Thoracic aorta (tissue), 2 donors: ENCODE measurements around the gene RIC8A. TPM values are rescaled to one million over a fixed set of nuclear protein-coding genes. Genes with fewer than 3 reads are reported as not detected.

ENCODE experiments used
- ATAC-seq: fragments of 150-250 bp; one replicate; pipeline ENCODE4 v1.8.0; 2017; ENCODE audit warnings: low read depth; ENCODE audit not compliant: insufficient number of reproducible peaks, low FRiP score
- DNase-seq: peaks from one replicate; pipeline ENCODE4 v3.0.0-alpha.2; 2020; ENCODE audit warnings: low spot score
- H3K27ac ChIP-seq, 2 donors: fragments of 200-600 bp; sonication (generic); 1 replicate in 1 of 2; 2 replicates in 1 of 2; pipeline ENCODE4 v1.5.1; 2016; ENCODE audit warnings: mild to moderate bottlenecking in 2 of 2, moderate library complexity in 2 of 2
- H3K27me3 ChIP-seq: fragments of 200-600 bp; sonication (generic); replicated peaks from 2 replicates; pipeline ENCODE4 v1.6.0; 2016; ENCODE audit warnings: mild to moderate bottlenecking; ENCODE audit not compliant: insufficient read depth
- H3K36me3 ChIP-seq: fragments of 200-600 bp; sonication (generic); one replicate; pipeline ENCODE4 v1.5.1; 2016
- H3K4me1 ChIP-seq, 2 donors: fragments of 200-600 bp; sonication (generic); 1 replicate in 1 of 2; 2 replicates in 1 of 2; pipeline versions ENCODE4 v1.5.1 to v1.6.0; 2016; ENCODE audit warnings: low read depth in 2 of 2, mild to moderate bottlenecking in 1 of 2; ENCODE audit not compliant: control insufficient read depth in 1 of 2
- H3K4me3 ChIP-seq: fragments of 200-600 bp; sonication (generic); 2 replicates; pipeline ENCODE4 v1.5.1; 2016; ENCODE audit warnings: mild to moderate bottlenecking
- H3K9me3 ChIP-seq: fragments of 200-600 bp; sonication (generic); 2 replicates; pipeline ENCODE4 v1.5.1; 2016
- total RNA-seq, 2 donors: library from RNA; depleted of rRNA; stranded (reverse); fragments of >200 nt; gene quantifications; one replicate each; pipeline versions ENCODE4 v1.1.0 to v1.2.3, GENCODE V29; 2016
- TF ChIP-seq, protein P1 (sequence below): fragments of 200-600 bp; sonication (generic); IDR thresholded peaks from one replicate; pipeline ENCODE4 v1.5.1; 2019; ENCODE audit warnings: antibody characterized with exemption

The RIC8A gene
- total RNA-seq, 2 donors from 2014 or later = 79.4 to 102 TPM

GRCh38 chr11:255816-256215, 48.3 kb downstream of the RIC8A start:
- ATAC-seq = no peak
- TF ChIP-seq, protein P1, sequence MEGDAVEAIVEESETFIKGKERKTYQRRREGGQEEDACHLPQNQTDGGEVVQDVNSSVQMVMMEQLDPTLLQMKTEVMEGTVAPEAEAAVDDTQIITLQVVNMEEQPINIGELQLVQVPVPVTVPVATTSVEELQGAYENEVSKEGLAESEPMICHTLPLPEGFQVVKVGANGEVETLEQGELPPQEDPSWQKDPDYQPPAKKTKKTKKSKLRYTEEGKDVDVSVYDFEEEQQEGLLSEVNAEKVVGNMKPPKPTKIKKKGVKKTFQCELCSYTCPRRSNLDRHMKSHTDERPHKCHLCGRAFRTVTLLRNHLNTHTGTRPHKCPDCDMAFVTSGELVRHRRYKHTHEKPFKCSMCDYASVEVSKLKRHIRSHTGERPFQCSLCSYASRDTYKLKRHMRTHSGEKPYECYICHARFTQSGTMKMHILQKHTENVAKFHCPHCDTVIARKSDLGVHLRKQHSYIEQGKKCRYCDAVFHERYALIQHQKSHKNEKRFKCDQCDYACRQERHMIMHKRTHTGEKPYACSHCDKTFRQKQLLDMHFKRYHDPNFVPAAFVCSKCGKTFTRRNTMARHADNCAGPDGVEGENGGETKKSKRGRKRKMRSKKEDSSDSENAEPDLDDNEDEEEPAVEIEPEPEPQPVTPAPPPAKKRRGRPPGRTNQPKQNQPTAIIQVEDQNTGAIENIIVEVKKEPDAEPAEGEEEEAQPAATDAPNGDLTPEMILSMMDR = no peak

GRCh38 chr11:256952-257737, 49.6 kb downstream of the RIC8A start:
- DNase-seq (no peak), ATAC-seq (no peak)
- TF ChIP-seq, protein P1 = no peak
- Histone ChIP-seq H3K9me3 (no peaks in the 10 kb centered on the region), H3K36me3 (peaks cover 13% of the 10 kb centered on the region), H3K4me3 (no peak overlapping the region), H3K27ac (no peak overlapping the region), H3K27me3 (no peaks in the 10 kb centered on the region), H3K4me1 (no peaks in the 10 kb centered on the region)

More at GRCh38 chr11:255816-256215, 48.3 kb downstream of the RIC8A start:
- H3K9me3 ChIP-seq = no peaks in the 10 kb centered on the region
- no peak for DNase-seq
- no peaks in the 10 kb centered on the region for H3K27me3 ChIP-seq
- H3K4me1 ChIP-seq = no peaks in the 10 kb centered on the region
- H3K27ac ChIP-seq = no peak overlapping the region
- H3K4me3 ChIP-seq = no peak overlapping the region
- peaks cover 24% of the 10 kb centered on the region for H3K36me3 ChIP-seq

- H3K4me1 ChIP-seq = no peaks in the 10 kb centered on the region
- ATAC-seq (no peak), DNase-seq (no peak)
- no peak overlapping the region for H3K4me3 ChIP-seq
- peaks cover 5% of the 10 kb centered on the region for H3K36me3 ChIP-seq
- H3K27me3 ChIP-seq = no peaks in the 10 kb centered on the region
- no peaks in the 10 kb centered on the region for H3K9me3 ChIP-seq
- H3K27ac ChIP-seq = no peak overlapping the region
- TF ChIP-seq, protein P1 = no peak
Measured at GRCh38 chr11:257766-258493, 50.4 kb downstream of the RIC8A start.

GRCh38 chr11:259413-259812, 51.9 kb downstream of the RIC8A start:
- no peak for DNase-seq

DNA sequence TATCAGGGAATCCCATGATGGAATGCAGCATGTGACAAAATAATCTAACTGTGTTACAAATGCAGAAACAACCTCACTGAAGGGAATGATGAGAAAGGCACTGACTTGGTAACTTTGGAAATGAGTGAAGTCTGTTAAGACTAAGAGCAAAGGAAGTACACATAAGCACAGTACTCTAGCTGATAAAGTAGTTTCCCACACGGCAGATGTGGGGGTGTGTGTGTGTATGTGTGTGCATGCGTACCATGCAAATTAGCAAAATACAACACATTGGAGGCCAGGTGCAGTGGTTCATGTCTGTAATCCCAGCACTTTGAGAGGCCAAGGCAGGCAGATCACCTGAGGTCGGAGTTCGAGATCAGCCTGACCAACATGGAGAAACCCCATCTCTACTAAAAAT, 54.1 kb downstream of the RIC8A start:
- no peak overlapping the region for H3K4me3 ChIP-seq
- H3K4me1 ChIP-seq = no peaks in the 10 kb centered on the region
- no peaks in the 10 kb centered on the region for H3K27me3 ChIP-seq
- H3K27ac ChIP-seq = no peak overlapping the region
- ATAC-seq (no peak), DNase-seq (no peak)
- TF ChIP-seq, protein P1 = no peak
- H3K36me3 ChIP-seq = no peaks in the 10 kb centered on the region
- peaks cover 6% of the 10 kb centered on the region for H3K9me3 ChIP-seq

More at GRCh38 chr11:259413-259812, 51.9 kb downstream of the RIC8A start:
- no peaks in the 10 kb centered on the region for H3K27me3 ChIP-seq
- no peaks in the 10 kb centered on the region for H3K36me3 ChIP-seq
- H3K27ac ChIP-seq = no peak overlapping the region
- no peaks in the 10 kb centered on the region for H3K9me3 ChIP-seq
- TF ChIP-seq, protein P1 = no peak
- no peak overlapping the region for H3K4me3 ChIP-seq
- no peak for ATAC-seq
- no peaks in the 10 kb centered on the region for H3K4me1 ChIP-seq
